T-helper 2 cell (primary cell): ENCODE data around the gene GRM8.

Source experiments
- DNase-seq, 5 experiments: peaks; one replicate each; pipeline versions ENCODE4 v3.0.0 to v3.0.0-alpha.2; 2012 to 2022

GRM8 gene

GRCh38 chr7:126657137-126657536 lies 595.6 kb downstream of the GRM8 start:
- DNase-seq, result no peak

GRCh38 chr7:126656165-126656564 lies 596.6 kb downstream of the GRM8 start:
- no peak for DNase-seq

DNA sequence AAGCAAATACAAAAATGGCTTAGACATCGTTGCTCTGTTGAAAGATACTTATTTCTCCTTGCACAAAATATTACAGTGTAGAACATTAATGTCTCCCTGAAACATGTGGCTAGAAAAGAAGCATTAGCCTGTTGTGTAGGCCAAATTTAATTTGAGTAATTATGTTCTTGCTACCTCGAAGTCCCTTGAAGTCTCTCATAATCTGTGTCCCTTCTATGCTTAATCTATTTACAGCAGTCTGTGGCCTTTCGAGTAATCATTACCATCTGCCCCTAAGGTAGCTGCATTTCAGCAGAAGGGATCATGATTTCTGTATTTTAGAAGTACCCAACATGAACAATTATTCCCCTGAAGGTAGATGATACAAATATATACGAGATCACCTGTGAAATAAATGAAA lies 615.2 kb downstream of the GRM8 start:
- DNase-seq, result no peak

DNA sequence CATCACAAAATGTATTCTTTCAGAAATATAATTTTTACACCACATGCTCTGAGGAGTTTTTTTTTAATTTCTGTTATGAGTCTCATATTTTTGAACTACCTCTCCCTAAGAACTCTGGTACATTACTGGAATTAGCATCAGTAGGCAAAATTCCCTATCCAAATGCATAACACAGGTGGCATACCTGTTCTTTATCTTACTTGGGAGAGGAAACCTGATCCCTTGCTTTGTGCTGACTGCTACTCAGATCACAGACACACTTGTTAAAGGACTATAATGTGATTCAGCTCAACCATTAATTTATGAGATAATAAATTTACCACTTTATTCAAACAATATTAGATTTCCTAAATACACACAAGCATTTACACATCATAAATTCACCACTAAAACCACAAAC lies 617.2 kb downstream of the GRM8 start:
- DNase-seq, result no peak

DNA sequence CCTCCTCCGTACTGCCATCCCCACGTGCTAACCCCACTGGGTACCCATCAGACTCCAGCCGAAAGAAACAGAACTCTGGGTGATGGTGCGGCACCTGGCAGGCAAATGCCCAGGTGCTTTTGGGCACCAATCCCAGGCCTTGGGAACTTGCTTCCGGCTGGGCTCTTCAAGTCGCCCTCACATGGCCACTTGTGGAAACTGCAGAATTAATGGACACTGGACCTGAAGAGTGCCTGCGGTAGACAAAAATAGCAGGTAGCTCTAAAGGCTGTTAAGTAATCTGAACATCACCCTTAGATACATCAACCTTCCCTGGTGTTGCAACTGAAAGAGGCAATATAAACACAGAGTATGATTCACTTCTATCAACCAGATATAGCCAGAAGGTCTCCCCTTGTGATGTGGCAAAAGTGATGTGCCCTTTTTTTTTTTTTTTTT lies 644.4 kb downstream of the GRM8 start:
- DNase-seq, result no peak

- no peak for DNase-seq
Measured at GRCh38 chr7:126606331-126606730, 646.4 kb downstream of the GRM8 start.

GRCh38 chr7:126605553-126605952 lies 647.2 kb downstream of the GRM8 start:
- no peak for DNase-seq

- DNase-seq, result no peak
Measured at GRCh38 chr7:126605056-126605455, 647.7 kb downstream of the GRM8 start.

DNA sequence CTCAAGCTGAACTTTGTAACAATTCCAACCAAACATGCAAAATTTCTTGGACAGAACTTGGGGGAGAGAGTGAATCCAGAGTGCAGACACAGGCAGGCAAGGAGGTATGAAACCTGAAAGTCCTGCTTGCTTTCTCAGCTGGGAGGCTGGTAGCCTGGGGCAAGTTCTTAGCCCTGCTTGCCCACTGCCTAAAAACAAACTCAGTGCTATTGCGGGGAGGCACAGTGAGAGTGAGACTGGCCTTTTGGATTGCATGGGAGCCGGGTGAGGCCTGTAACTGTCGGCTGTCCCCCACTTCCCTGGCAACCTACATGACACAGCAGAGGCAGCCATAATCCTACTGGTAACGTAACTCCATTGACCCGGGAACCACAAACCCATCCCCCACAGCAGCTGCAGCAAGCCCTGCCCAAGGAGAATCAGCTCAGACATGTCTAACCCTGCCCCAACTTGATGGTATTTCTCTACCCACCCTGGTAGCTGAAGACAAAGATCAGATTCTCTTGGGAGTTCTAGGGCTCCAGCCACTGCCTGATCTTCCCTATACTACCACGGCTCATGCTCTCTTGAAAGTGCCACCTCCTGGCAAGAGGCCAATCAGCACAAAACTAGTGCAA lies 663.6 kb downstream of the GRM8 start:
- no peak for DNase-seq

DNA sequence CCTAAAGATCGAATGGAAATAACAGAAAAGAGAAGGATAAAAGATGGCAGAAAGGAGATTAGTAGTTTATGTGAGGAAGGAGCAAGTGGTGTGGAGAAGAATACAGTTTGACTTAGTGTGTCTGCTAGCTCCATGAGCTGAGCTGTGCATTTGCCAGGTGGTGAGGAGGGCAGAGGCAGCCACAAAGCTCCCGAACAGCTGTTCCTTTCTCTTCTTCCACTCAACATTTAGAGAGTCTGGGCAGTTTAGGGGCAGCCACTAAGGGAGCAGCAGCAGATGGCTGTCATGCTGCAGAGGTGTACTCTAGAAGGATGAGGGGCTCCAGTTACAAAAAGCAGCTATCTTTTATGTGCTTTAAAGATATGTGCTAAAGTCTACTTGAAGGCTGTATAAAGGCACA lies 674.4 kb downstream of the GRM8 start:
- no peak for DNase-seq

GRCh38 chr7:126574276-126575250 lies 678.2 kb downstream of the GRM8 start:
- no peak for DNase-seq

DNA sequence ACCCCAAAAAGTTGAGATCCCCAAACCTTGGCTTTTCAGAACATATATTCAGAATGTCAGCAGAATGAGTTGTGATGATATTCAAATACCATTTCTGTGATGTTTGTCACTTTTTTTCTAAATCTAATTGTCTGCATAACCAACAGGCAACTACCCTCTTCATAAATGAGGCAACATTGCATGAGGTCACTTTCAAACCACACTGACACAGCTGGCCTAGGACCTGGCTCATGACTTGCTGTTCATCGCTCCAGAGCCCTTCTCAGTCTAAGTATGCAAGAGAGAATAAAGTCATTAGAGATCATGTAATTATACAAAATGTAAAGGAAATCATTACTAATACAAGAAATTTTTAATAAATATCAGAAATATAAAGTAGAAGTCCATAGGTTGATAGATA lies 681.9 kb downstream of the GRM8 start:
- no peak for DNase-seq

GRCh38 chr7:126569402-126569801 lies 683.3 kb downstream of the GRM8 start:
- no peak for DNase-seq

GRCh38 chr7:126557271-126557670 lies 695.5 kb downstream of the GRM8 start:
- DNase-seq, result no peak

DNA sequence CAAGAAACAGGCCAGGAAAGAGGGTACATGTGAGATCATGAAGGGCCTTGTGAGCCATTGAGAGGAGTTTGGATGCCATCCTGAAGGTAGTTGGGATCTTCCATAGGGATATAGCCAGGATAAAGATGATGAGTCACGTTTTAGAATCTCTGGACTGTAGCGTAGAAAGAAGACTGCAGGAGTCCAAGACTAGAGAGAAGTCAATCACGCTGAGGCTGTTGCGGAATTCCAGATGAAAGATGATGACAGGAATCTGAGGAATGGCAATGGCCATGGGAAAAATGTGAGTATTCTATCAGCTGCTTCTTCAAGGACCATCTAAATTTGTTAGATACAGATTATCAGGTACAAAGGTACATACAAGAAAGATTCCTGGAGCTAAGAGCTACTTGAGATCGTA lies 711.3 kb downstream of the GRM8 start:
- no peak for DNase-seq

- DNase-seq, result no peak
Measured at GRCh38 chr7:126535176-126535575, 717.6 kb downstream of the GRM8 start.

GRCh38 chr7:126533715-126534114 lies 719.0 kb downstream of the GRM8 start:
- no peak for DNase-seq

DNA sequence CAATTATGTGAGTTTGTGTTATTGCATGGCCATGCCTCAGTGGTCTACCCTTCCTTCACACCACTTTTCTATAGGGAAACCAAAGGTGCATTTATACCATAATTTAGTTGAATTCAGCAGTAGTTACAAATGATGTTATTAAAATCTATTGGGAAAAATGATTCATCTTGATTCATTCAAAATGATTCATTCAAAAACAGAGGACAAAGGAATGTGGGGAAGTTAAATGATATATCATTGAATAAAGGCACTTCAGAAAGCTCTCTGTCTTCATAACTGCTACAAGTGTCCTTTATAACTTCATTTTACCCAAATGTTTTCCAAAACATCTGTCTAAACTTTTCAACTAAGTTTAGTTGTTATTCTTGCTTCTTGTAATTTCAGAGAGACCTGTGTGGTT lies 722.9 kb downstream of the GRM8 start:
- DNase-seq, result no peak

- DNase-seq, result no peak
Measured at GRCh38 chr7:126529254-126529653, 723.5 kb downstream of the GRM8 start.

- no peak for DNase-seq
Measured at GRCh38 chr7:126525906-126526305, 726.8 kb downstream of the GRM8 start.

DNA sequence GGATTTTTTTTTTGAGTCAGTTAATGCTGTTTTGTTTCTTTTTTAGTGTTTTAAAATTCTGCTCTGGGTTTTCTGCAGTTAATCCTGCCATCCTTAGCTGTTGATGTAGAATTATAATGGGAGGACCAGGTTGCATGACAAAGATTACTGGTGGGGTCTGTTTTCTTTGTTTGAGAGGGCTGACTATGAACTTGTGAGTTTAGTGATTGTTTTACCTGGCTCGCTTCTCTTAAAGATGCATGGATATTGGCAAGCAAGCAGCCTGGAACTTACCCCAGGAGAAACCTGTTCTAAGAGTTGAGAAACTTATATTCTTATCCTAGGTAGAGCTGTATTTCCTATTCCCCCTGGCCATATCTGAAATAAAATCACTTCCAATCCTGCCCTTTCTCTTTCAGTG lies 727.8 kb downstream of the GRM8 start:
- no peak for DNase-seq

GRCh38 chr7:126511046-126511445 lies 741.7 kb downstream of the GRM8 start:
- DNase-seq, result no peak

DNA sequence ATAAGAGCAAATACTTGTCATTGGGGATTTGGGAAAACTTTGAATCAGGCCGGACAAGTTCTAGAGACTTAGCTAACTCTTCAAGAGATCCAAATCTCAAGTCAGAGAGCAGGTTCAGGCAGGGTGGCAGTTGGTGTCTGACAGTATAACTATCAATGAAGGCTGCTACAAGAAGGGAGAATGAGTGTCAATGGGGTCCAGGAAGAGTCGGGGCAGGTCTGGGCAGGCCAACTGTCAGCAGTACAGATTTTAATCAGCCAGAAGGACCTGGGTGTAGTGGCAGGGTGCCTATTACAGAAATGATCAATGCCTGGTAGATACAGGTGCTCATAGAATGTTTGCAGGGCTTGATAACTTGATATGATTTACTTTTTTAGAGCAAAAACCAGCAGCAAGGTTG lies 751.1 kb downstream of the GRM8 start:
- DNase-seq, result no peak

DNA sequence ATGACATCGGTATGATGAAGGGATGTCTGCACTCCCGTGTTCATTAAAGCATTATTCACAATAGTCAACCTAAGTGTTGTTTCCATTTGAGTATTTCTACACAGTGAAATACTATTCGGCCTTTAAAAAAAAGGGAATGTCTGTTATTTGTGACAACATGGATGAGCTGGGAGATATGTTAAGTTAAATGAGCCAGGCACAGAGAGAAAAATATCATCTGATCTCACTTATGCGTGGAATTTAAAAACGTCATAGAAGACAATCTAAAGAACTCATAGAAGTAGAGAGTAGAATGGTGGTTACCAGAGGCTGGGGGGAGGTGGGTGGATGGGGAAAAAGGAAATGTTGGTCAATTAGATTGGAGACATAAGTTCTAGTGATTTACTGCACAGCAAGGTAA lies 753.3 kb downstream of the GRM8 start:
- no peak for DNase-seq
